Esophagus mucosa (tissue), 1 donor: ENCODE data around the gene TXNDC17. TPM values are rescaled to one million over a fixed set of nuclear protein-coding genes. Genes with fewer than 3 reads are reported as not detected.
"Not testable (repeated sequence)": the region's sequence is repeated elsewhere in the genome, so short reads cannot be mapped to it uniquely, and the experiment has no call there.

ENCODE experiments used
- ATAC-seq: fragments of 200-7000 bp; cut with Tn5 transposase; one replicate; pipeline ENCODE4 v1.9.1; 2020
- total RNA-seq: library from RNA; stranded (reverse); gene quantifications from one replicate; pipeline ENCODE4 v1.2.4, GENCODE V29; 2023
- donor health status: DM: yes; HTN: yes; CAD: no.

The TXNDC17 gene
- total RNA-seq, 1 donor from 2014 or later = 322 TPM

- ATAC-seq = no peak
Observed at GRCh38 chr17:6684881-6685767, 44.3 kb downstream of the TXNDC17 start.

- no peak for ATAC-seq
Observed at GRCh38 chr17:6686026-6686425, 45.2 kb downstream of the TXNDC17 start.

- ATAC-seq = no peak
Observed at GRCh38 chr17:6688944-6689343, 48.1 kb downstream of the TXNDC17 start.

DNA sequence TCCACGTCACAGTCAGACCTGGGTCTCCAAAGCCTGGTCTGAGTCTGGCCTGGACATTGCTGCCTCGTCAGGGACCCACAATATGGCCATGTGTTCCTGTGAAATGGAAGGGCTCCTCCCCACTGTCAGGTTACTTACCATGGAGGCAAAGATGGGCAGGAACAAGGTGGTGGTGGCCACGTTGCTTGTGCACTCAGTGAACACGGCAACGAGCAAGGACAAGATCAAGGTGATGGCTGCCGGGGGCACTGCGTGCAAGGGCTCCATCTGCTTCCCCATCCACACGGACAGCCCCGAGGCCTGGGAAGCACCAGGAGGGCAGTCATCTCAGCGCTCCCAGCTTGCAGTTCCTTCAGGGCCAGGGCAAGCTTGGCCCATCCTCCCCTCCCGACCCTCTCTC lies 49.8 kb downstream of the TXNDC17 start:
- no peak for ATAC-seq

GRCh38 chr17:6691546-6691945 lies 50.7 kb downstream of the TXNDC17 start:
- ATAC-seq = no peak

- ATAC-seq = not testable (repeated sequence)
Observed at GRCh38 chr17:6691958-6692357, 51.1 kb downstream of the TXNDC17 start.

Other genes starting within 250 kb of the TXNDC17 start
- not detected for gene AIPL1, start 205.9 kb upstream of the TXNDC17 start, total RNA-seq
- 4.8 TPM for gene PIMREG, start 196.6 kb upstream of the TXNDC17 start, total RNA-seq
- 20.1 TPM for gene PITPNM3, start 84.5 kb upstream of the TXNDC17 start, total RNA-seq
- 8.6 TPM for gene KIAA0753, start 349 bp upstream of the TXNDC17 start, total RNA-seq
- 15.3 TPM for gene MED31, start 10.5 kb downstream of the TXNDC17 start, total RNA-seq
- gene C17orf100, start 10.7 kb downstream of the TXNDC17 start, total RNA-seq = 1.7 TPM
- 3.5 TPM for gene SLC13A5, start 72.3 kb downstream of the TXNDC17 start, total RNA-seq
- gene XAF1, start 115.0 kb downstream of the TXNDC17 start, total RNA-seq = 13.0 TPM
- gene FBXO39, start 135.2 kb downstream of the TXNDC17 start, total RNA-seq = 0.68 TPM
- not detected for gene TEKT1, start 190.7 kb downstream of the TXNDC17 start, total RNA-seq